Parathyroid adenoma (tissue), 2 donors: Measurements from ENCODE around the gene MOSMO.
"Not testable (repeated sequence)": the region's sequence is repeated elsewhere in the genome, so short reads cannot be mapped to it uniquely, and the experiment has no call there.

ENCODE experiments used
- H2AFZ ChIP-seq: fragments of 300-600 bp; sonication (generic); one replicate; pipeline ENCODE4 v1.7.0; 2017; ENCODE audit warnings: antibody characterized with exemption, mild to moderate bottlenecking
- H3K27ac ChIP-seq: fragments of 300-600 bp; sonication (generic); one replicate; pipeline ENCODE4 v1.7.0; 2017
- H3K27me3 ChIP-seq: fragments of 300-600 bp; sonication (generic); one replicate; pipeline ENCODE4 v1.7.0; 2017; ENCODE audit warnings: low read length; ENCODE audit not compliant: control insufficient read depth, insufficient read depth
- H3K36me3 ChIP-seq: fragments of 300-600 bp; sonication (generic); one replicate; pipeline ENCODE4 v1.7.0; 2017; ENCODE audit warnings: low read length; ENCODE audit not compliant: control insufficient read depth, insufficient read depth
- H3K4me1 ChIP-seq: fragments of 300-600 bp; sonication (generic); one replicate; pipeline ENCODE4 v1.7.0; 2017; ENCODE audit warnings: control low read depth
- H3K4me2 ChIP-seq: fragments of 300-600 bp; sonication (generic); one replicate; pipeline ENCODE4 v1.7.0; 2017; ENCODE audit warnings: low read length
- H3K4me3 ChIP-seq: fragments of 300-600 bp; sonication (generic); one replicate; pipeline ENCODE4 v1.7.0; 2017; ENCODE audit warnings: low read depth, low read length
- H3K79me2 ChIP-seq: fragments of 300-600 bp; sonication (generic); one replicate; pipeline ENCODE4 v1.7.0; 2017; ENCODE audit warnings: control low read depth
- H3K9ac ChIP-seq: fragments of 300-600 bp; sonication (generic); one replicate; pipeline ENCODE4 v1.7.0; 2017; ENCODE audit warnings: mild to moderate bottlenecking
- H3K9me3 ChIP-seq: fragments of 300-600 bp; sonication (generic); one replicate; pipeline ENCODE4 v1.7.0; 2017; ENCODE audit warnings: low read length; ENCODE audit not compliant: control insufficient read depth
- TF ChIP-seq, protein P1 (sequence below): fragments of 300-600 bp; sonication (generic); IDR thresholded peaks from one replicate; pipeline ENCODE4 v1.7.0; 2017; ENCODE audit warnings: antibody characterized with exemption, mild to moderate bottlenecking
- donor health status: primary hyperparathyroidism.

Gene MOSMO

DNA sequence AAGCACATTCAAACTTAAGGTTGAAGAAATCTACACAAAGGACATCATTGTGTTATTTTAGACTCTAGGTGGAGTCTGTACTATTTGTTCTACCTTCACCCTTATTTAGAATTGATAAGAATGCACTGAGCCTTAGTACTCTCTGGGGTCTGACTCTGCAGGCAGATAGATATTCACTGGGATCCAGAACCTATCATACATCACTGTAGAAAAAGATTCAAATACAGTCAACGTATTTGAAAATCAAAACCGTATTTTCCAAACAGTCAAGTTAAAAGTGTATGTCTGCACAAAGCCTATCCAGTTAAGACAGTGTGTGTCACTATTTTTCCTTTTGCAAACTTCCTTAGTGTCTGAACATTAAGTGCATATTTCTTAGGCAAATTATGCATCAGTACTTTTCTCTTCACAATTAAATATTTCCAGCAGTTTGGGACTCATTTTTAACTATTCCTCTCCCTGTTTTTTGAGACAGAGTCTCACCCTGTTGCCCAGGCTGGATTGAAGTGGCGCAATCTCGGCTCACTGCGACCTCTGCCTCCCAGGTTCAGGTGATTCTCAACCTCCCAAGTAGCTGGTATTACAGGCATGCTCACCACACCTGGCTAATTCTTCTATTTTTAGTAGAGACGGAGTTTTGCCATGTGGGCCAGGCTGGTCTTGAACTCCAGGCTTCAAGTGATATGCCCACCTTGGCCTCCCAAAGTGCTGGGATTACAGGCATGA is 22.3 kb downstream of the MOSMO start:
- Histone ChIP-seq H2AFZ (no peak overlapping the region), H3K4me1 (peaks cover 9% of the 10 kb centered on the region), H3K79me2 (peaks cover 41% of the 10 kb centered on the region), H3K9ac (no peak overlapping the region), H3K27ac (no peak overlapping the region), H3K27me3 (no peaks in the 10 kb centered on the region), H3K36me3 (no peaks in the 10 kb centered on the region), H3K9me3 (no peaks in the 10 kb centered on the region), H3K4me3 (no peak overlapping the region), H3K4me2 (no peak overlapping the region)
- TF ChIP-seq, protein P1, sequence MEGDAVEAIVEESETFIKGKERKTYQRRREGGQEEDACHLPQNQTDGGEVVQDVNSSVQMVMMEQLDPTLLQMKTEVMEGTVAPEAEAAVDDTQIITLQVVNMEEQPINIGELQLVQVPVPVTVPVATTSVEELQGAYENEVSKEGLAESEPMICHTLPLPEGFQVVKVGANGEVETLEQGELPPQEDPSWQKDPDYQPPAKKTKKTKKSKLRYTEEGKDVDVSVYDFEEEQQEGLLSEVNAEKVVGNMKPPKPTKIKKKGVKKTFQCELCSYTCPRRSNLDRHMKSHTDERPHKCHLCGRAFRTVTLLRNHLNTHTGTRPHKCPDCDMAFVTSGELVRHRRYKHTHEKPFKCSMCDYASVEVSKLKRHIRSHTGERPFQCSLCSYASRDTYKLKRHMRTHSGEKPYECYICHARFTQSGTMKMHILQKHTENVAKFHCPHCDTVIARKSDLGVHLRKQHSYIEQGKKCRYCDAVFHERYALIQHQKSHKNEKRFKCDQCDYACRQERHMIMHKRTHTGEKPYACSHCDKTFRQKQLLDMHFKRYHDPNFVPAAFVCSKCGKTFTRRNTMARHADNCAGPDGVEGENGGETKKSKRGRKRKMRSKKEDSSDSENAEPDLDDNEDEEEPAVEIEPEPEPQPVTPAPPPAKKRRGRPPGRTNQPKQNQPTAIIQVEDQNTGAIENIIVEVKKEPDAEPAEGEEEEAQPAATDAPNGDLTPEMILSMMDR, result no peak

DNA sequence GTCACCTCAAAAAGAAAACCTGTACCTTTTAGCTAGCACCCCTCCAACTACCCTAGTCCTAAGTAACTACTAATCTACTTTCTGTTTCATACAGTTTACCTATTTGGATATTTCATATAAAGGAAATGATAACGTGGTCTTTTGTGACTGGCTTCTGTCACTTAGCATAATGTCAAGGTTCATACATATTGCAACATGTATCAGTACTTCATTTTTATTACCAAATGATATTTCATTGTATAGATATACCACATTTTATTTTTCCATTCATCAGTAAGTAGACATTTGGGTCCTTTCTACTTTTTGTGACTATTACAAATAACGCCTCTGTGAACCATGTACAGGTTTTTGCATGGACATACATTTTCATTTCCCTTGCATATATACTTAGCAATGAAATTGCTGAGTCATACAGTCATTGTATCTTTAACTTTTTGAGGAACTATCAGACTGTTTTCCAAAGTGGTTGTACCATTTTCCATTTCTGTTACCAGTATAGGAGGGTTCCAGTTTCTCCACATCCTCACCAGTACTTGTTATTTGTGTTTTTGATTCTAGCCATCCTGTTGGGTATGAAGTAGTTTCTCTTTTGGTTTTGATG is 23.7 kb downstream of the MOSMO start:
- Histone ChIP-seq H3K9ac (no peak overlapping the region), H3K27ac (no peak overlapping the region), H2AFZ (no peak overlapping the region), H3K79me2 (peaks cover 34% of the 10 kb centered on the region), H3K4me3 (no peak overlapping the region), H3K4me1 (peaks cover 9% of the 10 kb centered on the region), H3K36me3 (no peaks in the 10 kb centered on the region), H3K4me2 (no peak overlapping the region), H3K27me3 (no peaks in the 10 kb centered on the region), H3K9me3 (no peaks in the 10 kb centered on the region)
- TF ChIP-seq, protein P1, result no peak

DNA sequence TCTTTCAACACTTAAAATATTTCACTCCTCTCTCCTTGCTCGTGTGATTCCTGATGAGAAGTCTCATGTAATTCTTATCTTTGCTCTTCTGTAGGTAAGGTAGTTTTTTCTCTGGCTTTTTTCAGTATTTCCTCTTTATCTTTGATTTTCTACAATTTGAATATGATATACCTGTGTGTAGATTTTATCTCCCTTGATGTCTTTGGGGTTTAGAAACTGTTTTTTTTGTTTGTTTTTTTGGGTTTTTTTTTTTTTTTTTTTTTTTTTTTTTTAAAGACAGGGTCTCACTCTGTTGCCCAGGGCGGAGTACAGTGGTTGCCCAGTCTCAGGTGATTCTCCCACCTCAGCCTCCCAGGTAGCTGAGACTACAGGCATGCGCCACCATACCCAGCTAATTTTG is 26.6 kb downstream of the MOSMO start:
- Histone ChIP-seq H3K9me3 (no peaks in the 10 kb centered on the region), H3K4me2 (no peak overlapping the region), H3K27ac (no peak overlapping the region), H3K9ac (no peak overlapping the region), H2AFZ (no peak overlapping the region), H3K79me2 (peaks cover 34% of the 10 kb centered on the region), H3K4me3 (no peak overlapping the region), H3K27me3 (no peaks in the 10 kb centered on the region), H3K4me1 (peaks cover 5% of the 10 kb centered on the region), H3K36me3 (no peaks in the 10 kb centered on the region)
- TF ChIP-seq, protein P1, result no peak

DNA sequence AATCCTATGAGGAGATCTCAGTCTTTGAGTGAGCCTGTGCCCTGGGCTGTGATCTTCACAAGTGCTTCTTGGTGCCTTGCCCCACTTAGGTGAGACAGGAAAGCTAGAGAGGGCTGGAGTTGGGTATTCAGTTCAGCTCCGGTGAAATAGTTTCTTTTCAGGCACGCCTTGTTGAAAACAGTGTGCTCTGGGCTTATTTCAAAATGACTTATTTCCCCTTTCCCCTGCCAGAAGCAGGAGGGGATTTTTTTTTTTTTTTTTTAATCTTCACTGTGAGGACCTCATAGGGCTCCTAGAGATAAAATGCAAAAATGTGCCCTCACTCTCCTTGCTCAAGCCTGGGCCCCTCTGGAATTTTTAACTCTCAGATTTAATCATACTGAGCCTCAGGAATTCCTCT is 27.2 kb downstream of the MOSMO start:
- Histone ChIP-seq H3K27me3 (no peaks in the 10 kb centered on the region), H3K27ac (no peak overlapping the region), H2AFZ (no peak overlapping the region), H3K9me3 (no peaks in the 10 kb centered on the region), H3K36me3 (no peaks in the 10 kb centered on the region), H3K4me3 (no peak overlapping the region), H3K4me2 (no peak overlapping the region), H3K79me2 (peaks cover 28% of the 10 kb centered on the region), H3K4me1 (peaks cover 5% of the 10 kb centered on the region), H3K9ac (no peak overlapping the region)
- TF ChIP-seq, protein P1, result no peak

DNA sequence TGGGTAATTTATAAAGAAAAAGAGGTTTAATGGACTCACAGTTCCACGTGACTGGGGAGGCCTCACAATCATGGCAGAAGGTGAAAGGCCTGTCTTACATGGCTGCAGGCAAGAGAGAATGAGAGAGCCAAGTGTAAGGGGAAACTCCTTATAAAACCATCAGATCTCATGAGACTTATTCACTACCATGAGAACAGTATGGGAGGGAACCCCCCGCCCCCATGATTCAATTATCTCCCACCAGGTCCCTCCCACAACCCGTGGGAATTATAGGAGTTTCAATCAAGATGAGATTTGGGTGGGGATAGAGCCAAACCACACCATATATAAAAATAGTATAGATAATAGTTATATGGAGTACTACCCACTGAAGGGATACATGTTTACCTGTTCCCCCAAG is 36.0 kb downstream of the MOSMO start:
- H3K9ac ChIP-seq, H3K4me1 ChIP-seq, H3K4me3 ChIP-seq, H2AFZ ChIP-seq, H3K27ac ChIP-seq, H3K79me2 ChIP-seq, H3K36me3 ChIP-seq, H3K4me2 ChIP-seq, H3K9me3 ChIP-seq, H3K27me3 ChIP-seq: not testable (repeated sequence)

DNA sequence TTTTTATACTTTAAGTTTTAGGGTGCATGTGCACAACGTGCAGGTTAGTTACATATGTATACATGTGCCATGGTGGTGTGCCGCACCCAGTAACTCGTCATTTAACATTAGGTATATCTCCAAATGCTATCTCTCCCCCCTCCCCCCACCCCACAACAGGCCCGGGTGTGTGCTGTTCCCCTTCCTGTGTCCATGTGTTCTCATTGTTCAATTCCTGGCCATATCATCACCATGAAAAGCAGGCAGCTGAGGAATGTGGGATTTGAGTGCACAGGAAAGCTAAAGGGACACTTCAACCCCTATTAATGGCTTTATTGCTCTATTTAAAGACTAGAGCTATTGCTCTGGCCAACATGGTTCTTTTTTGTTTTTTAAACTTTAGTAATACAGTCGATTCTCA is 38.0 kb downstream of the MOSMO start:
- H3K4me1 ChIP-seq, H3K4me2 ChIP-seq, H3K4me3 ChIP-seq, H2AFZ ChIP-seq, H3K27me3 ChIP-seq, H3K27ac ChIP-seq, H3K9me3 ChIP-seq, H3K79me2 ChIP-seq, H3K36me3 ChIP-seq, H3K9ac ChIP-seq: not testable (repeated sequence)
